Kidney epithelial cell (primary cell): ENCODE results near the gene AFG1L. TPM values are rescaled to one million over a fixed set of nuclear protein-coding genes. Genes with fewer than 3 reads are reported as not detected.
A peak's percentile ranks its signal among the peaks of the same experiment; 100 is the strongest.
"Not testable (repeated sequence)": the region's sequence is repeated elsewhere in the genome, so short reads cannot be mapped to it uniquely, and the experiment has no call there.

Experiments
- DNase-seq: peaks from one replicate; pipeline ENCODE4 v3.0.0-alpha.2; 2010; ENCODE audit warnings: low read depth
- H3K27me3 ChIP-seq: 2 replicates; pipeline ENCODE4 v1.6.0; 2011; ENCODE audit warnings: low read length; ENCODE audit not compliant: control insufficient read depth, insufficient read depth
- H3K36me3 ChIP-seq: 2 replicates; pipeline ENCODE4 v1.5.1; 2011; ENCODE audit warnings: low read length; ENCODE audit not compliant: control insufficient read depth, insufficient read depth
- H3K4me3 ChIP-seq: 2 replicates; pipeline ENCODE4 v1.5.1; 2011; ENCODE audit warnings: low read depth, mild to moderate bottlenecking, control low read depth, low read length
- total RNA-seq: library from RNA; depleted of rRNA; stranded (reverse); fragments of >200 nt; gene quantifications from 2 replicates; pipeline ENCODE4 v1.2.3, GENCODE V29; 2015
- TF ChIP-seq, protein P1 (sequence below): IDR thresholded peaks from 2 replicates; pipeline ENCODE4 v1.5.1; 2011; ENCODE audit warnings: mild to moderate bottlenecking, moderate library complexity, low read length, control low read depth, inconsistent platforms; ENCODE audit not compliant: insufficient read depth, poor library complexity, severe bottlenecking

AFG1L gene
- total RNA-seq, 1 donor from 2014 or later = 3.6 TPM

DNA sequence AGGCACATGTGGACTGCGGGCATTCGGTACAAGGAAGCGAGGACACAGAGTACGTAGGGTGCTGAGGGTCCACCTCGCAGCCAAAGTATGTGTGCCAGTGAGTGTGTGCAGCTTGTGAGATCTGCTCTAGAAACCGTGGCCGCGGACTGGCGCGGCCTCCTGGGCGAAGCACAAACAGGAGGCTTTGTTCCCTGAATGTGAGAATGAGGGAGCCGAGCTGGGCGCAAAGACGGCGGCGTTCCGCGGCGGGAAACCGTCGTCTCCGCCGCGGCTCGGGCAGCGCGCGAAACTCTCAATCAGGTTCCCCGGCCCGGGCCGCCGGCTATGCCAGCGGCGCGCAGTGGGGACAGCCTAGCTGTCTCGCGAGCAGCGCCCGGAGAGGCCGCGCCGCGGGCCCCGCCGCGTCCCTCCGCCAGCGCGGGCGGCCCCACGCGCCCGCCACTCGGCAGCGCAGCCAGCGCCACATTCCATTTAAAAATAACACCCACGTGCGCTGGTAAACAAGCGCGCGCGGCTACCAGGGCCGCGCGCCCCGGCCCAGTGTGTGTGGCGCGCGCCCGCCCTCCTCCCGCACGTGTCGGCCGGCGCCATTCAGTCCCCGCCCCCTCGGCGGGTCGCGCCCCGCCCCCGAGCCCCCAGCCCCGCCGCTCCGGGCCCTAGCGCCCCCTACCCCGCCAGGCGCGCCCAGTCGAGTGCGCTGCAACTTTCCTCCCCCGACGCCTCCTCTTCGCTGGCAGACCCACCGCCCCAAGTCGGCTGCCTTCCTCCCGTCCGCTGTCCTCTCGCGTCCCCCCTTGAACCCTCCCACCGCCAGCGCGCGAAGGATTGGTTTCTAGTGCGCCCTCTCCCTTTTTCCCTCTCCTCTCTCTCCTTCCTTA lies 262.9 kb downstream of the AFG1L start:
- DNase-seq = no peak
- no peaks in the 10 kb centered on the region for H3K27me3 ChIP-seq
- H3K36me3 ChIP-seq = no peaks in the 10 kb centered on the region
- TF ChIP-seq, protein P1, sequence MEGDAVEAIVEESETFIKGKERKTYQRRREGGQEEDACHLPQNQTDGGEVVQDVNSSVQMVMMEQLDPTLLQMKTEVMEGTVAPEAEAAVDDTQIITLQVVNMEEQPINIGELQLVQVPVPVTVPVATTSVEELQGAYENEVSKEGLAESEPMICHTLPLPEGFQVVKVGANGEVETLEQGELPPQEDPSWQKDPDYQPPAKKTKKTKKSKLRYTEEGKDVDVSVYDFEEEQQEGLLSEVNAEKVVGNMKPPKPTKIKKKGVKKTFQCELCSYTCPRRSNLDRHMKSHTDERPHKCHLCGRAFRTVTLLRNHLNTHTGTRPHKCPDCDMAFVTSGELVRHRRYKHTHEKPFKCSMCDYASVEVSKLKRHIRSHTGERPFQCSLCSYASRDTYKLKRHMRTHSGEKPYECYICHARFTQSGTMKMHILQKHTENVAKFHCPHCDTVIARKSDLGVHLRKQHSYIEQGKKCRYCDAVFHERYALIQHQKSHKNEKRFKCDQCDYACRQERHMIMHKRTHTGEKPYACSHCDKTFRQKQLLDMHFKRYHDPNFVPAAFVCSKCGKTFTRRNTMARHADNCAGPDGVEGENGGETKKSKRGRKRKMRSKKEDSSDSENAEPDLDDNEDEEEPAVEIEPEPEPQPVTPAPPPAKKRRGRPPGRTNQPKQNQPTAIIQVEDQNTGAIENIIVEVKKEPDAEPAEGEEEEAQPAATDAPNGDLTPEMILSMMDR = no peak
- H3K4me3 ChIP-seq = peak overlapping the region; percentile 86

DNA sequence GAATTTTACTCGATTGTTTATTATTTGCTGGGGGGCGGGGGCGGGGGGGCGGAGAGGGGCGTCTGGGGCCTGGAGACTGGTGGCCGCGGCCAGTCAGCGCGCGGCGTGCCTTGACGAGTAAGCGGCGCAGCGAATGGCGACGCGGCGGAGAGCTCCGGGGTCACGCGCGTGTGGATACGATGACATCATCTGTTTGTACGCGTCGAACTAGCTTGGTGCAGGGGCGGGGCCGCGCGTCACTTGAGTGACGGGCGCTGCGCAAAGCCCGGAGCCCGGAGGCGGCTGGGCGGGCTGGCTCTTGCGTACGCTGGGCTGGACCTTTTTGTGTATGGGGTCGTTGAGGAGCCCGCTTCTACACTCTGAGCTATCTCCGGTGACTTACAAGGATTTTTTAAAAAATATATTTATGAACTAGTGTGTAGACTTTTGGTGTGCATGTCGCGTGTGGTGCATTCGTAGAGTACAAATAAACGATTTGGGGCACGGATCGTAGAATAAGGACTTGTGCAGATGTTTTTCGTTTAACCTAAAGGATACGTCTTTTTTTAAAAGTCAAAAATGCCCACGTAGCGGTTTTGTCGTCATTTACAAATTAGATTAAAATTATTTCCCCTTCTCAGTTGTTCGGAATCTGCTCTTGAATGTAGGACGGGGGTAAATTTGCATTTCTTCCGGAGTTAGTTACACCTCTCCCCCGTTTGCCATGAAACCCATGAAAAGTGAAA lies 263.7 kb downstream of the AFG1L start:
- TF ChIP-seq, protein P1 = no peak

DNA sequence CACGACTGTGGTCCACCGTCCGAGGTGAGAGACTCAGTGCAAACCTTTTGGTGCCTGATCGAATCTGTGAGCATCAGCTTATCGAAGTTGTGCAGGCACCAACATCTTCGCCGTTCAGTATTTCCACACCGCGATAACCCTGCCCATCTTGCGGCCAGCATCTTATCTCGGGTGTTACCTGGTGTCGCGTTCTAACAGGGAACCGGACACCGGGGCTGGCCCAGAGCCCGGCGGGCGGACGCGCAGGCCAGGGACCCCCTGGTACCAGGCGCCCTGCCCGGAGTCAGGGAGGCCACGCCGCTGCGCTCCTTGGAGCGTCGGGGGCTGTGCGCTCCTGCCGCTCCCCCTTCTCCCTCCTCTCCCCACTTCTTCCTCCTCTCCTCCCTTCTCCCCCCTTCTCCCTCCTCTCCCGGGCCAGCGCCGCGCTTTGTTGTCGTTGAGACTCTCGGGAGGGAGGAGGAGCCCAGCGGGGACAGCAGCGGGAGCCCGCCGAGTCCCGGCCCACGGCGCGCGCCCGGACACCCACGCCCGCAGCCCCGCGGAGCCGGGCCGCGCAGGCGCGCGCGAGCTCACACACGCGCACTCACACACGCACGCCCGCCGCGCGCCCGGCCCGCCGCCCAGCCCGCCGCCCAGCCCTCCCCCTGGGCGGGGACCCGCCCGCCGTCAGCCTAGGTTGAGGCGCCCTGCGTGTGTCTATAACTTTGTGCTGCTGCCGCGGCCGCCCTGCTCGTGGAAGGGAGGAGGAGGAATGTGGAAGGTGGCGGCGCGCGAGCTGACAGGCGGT lies 264.4 kb downstream of the AFG1L start:
- H3K27me3 ChIP-seq = no peaks in the 10 kb centered on the region
- TF ChIP-seq, protein P1 = no peak
- no peak for DNase-seq
- H3K4me3 ChIP-seq = peak overlapping the region; percentile 86
- H3K36me3 ChIP-seq = no peaks in the 10 kb centered on the region

More for the DNA sequence above, 263.7 kb downstream of the AFG1L start:
- H3K4me3 ChIP-seq = peak overlapping the region; percentile 86
- no peaks in the 10 kb centered on the region for H3K36me3 ChIP-seq
- peak; percentile 87 for DNase-seq
- no peaks in the 10 kb centered on the region for H3K27me3 ChIP-seq

- H3K27me3 ChIP-seq = no peaks in the 10 kb centered on the region
- TF ChIP-seq, protein P1 = no peak
- no peaks in the 10 kb centered on the region for H3K36me3 ChIP-seq
- peak overlapping the region; percentile 86 for H3K4me3 ChIP-seq
- no peak for DNase-seq
These were observed 265.1 kb downstream of the AFG1L start for GRCh38 chr6:108559884-108560462.

- peak; percentile 65 for DNase-seq
- Histone ChIP-seq H3K36me3 (no peaks in the 10 kb centered on the region), H3K27me3 (no peaks in the 10 kb centered on the region), H3K4me3 (peak within 1 kb of the TSS; percentile 86)
- TF ChIP-seq, protein P1 = no peak
These were observed 265.8 kb downstream of the AFG1L start, which contains the start of gene FOXO3 for GRCh38 chr6:108560463-108561308. Gene FOXO3 (plus strand): TSS chr6:108560917. CDS start chr6:108561209, 292 bp downstream.

GRCh38 chr6:108561309-108561647 lies 266.4 kb downstream of the AFG1L start:
- not testable (repeated sequence) for DNase-seq, H3K27me3 ChIP-seq, H3K36me3 ChIP-seq
- H3K4me3 ChIP-seq = peak overlapping the region; percentile 86
